Measurements from ENCODE around the gene AZIN2.
A peak's percentile ranks its signal among the peaks of the same experiment; 100 is the strongest.
"Not testable (repeated sequence)": the region's sequence is repeated elsewhere in the genome, so short reads cannot be mapped to it uniquely, and the experiment has no call there.

Gene AZIN2

DNA sequence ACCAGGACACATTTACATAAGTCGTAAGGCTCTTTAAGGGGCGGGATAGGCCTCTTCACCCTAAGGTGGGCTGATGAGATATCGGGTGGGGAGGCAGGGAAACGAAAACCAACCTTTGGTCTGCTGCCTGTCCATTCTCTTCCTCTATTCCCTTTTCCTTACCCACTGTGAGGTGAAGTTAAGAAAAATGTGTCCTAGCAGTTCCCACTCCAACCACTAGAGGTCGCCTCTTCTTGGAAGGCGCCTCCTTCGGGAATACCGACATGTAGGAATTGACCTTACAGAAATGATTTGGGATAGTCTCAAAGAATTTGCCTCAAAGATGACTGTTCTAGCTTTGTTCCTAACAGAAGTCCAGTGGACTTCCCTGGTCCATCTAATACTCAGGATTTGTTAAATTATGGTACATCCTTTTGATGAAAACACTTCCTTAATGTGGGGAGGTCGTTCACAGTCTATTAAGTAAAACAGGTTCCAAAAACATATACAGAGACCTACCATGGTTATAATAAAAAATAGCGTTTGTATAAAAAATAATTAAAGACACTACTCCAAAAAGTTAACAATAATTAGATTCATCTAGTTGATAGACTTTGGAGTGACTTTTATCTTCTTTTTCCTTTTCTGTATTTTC, 14.1 kb downstream of the AZIN2 start:
- DNase-seq (ENCODE audit: low spot score) = peak; percentile 9

DNA sequence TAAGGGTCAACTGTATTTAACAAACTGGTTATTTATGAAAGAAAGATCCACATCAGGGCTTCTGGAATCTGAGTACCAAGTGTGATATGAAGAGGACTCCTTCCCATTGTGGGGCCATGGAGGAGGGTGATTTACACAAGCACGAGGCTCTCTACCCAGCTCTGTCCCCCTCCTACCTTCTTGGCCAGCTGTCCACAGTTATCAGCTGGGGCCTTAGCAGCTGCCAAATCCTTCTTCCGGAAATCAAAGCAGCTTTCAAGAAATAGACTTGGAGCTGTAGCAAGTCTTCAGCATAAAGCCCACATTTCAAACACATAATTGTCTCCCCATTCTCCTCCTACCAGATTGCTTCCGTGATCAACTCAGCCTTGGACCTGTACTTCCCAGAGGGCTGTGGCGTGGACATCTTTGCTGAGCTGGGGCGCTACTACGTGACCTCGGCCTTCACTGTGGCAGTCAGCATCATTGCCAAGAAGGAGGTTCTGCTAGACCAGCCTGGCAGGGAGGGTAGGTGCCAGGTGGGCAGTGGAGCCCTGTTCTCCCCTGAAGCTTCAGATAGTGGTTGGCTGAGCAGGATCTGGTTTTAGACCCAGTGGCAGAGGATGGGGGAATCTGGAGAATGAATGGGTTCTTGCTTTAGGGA, 15.5 kb downstream of the AZIN2 start:
- DNase-seq (ENCODE audit: low spot score) = no peak

DNA sequence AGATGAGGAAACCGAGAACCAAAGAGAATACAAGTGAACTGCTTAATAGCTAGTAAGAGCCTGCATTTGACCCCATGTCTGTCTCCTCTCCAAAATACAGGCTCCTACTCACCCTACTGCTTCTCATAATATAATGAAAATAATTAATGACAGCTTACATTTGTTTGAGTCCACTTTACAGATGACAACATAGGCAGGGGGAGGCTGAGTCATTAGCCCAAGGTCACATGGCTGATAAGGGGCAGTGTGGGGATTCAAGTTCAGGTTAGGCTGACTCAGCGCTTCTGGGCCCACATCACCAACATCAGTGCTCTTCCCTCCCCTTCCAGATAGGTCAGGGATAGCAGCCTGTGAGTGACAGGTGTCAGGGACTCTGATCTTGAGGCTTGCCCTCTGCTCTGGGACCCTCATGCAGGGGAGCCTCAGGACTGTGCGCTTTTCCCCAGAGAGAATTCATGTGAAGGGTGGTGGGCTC, 16.2 kb downstream of the AZIN2 start:
- no peak for DNase-seq (ENCODE audit: low spot score)

GRCh38 chr1:33097762-33098161, 16.8 kb downstream of the AZIN2 start:
- DNase-seq (ENCODE audit: low spot score) = no peak

DNA sequence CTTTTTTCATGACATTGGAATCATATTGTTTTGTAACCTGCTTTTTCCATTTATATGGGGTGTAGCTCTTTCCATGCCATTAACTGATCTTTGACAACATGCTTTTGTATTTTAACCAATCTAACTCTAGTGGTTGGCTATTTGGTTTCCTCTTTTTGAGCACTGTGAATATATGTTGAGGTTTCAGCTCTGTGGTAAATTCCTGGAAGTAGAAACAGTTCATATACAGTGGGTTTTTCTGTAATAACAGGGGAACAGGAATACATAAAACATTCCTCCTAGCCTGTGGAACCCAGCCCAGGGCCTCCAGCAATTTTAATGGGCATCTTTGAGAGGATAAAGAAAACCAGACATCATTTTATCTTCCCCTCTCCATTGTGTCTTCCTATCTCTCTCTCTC, 17.4 kb downstream of the AZIN2 start:
- peak; percentile 28 for DNase-seq (ENCODE audit: low spot score)

DNA sequence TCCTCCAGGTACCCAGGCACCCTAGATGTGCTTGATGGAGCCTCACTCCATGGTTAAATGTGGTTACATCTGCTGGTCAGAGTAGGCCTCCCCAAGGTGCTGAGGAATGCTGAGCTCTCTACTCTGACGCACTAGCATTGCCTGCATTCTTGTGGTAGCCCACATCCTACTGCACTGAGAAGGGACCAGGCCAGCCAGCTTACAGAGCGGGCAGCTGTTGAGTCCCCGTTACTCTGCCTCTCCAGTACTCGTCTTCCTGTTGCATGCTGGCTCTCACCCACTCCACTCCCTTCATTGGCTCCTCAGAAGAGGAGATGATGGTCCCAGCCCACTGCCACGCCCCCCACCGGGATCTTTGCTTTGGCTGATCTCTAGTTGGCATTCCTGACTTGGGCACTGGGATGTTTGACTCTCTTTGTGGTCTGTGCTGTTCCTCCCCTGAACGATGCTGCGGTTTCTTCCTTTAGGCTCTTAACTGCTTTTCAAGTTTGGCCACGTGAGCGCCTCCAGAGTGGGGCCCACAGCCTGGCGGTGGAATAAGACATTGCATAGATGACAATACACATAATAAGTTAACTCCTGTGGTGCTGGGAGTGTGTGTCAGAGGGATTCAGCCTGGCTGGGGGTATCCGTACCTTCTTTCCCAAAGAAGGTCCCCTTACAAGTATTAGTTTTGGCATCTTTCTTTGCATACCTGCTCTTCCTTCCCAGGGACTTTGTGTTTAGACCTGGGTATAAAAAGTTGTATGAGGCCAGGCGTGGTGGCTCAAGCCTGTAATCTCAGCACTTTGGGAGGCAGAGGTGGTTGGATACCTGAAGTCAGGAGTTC, 18.6 kb downstream of the AZIN2 start:
- peak; percentile 85 for DNase-seq (ENCODE audit: low spot score)

DNA sequence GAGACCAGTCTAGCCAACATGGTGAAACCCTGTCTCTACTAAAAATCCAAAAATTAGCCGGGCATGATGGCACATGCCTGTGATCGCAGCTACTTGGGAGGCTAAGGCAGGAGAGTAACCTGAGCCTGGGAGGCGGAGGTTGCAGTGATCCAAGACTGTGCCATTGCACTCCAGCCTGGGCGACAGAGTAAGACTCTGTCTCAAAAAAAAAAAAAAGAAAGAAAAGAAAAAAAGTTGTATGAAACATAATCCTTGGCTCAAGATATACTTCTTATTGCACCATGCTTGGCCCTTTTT, 19.1 kb downstream of the AZIN2 start:
- DNase-seq (ENCODE audit: low spot score) = not testable (repeated sequence)

DNA sequence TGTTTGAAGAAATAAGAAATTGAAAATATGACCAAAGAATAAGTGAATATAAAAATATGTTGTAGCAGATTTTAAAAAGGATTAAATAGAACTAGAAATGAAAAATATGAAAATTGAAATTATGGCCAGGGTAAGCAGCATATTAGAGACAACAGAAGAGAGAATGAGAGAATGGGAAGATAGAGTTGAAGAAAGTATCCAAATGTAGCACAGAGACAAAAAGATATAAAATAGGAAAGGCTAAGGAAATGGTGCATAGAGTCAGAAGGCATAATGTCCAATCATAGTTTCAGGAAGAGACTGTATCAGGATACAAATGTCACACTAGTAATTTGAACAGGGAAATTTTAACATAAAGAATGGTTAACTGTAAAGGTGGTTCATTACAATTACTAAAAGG, 29.5 kb downstream of the AZIN2 start:
- no peak for DNase-seq (ENCODE audit: low spot score)

DNA sequence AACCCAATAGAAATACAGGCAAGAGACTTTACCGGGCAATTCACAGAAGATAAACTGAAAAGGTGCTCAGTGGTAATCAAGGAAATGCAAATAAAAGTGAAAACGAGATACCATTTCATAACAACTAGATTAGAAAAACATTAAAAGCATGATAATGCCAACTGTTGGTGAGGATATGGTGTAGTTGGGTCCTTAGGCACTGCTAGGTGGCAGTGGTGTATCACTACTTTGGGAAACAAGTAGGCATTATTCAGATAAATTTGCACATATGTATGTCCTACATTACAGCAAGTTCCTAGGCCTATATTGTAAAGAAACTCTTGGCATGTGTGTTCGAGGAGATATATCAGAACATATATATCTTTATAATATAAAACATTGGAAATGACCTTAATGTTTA, 31.0 kb downstream of the AZIN2 start:
- DNase-seq (ENCODE audit: low spot score) = no peak

GRCh38 chr1:33117440-33118085, 36.6 kb downstream of the AZIN2 start:
- DNase-seq (ENCODE audit: low spot score) = no peak

- DNase-seq (ENCODE audit: low spot score) = no peak
These were observed 37.3 kb downstream of the AZIN2 start for GRCh38 chr1:33118274-33118673.

DNA sequence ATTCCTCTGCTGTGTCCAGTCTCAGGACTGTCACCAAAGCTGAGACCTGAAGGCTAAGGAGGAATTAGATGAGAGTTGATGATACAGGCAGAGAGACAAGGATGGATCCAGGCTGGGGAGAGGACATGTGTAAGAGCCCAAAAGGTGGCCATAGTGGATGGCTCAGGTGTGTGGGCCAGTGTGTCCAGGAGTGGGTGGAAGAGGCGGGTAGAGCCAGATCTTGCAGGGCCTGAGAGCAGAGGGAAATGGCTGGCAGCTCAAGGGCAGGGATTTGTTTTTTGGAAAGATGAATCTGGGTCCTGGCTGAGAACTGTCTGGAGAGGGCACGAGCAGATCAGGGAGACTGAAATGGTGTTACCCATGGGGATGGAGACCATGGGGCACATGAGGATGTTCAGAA, 38.1 kb downstream of the AZIN2 start:
- no peak for DNase-seq (ENCODE audit: low spot score)

GRCh38 chr1:33119532-33120217, 38.7 kb downstream of the AZIN2 start:
- no peak for DNase-seq (ENCODE audit: low spot score)

GRCh38 chr1:33120436-33121231, 39.7 kb downstream of the AZIN2 start:
- no peak for DNase-seq (ENCODE audit: low spot score)

GRCh38 chr1:33121728-33122127, 40.8 kb downstream of the AZIN2 start:
- DNase-seq (ENCODE audit: low spot score) = no peak

GRCh38 chr1:33122483-33123178, 41.7 kb downstream of the AZIN2 start:
- DNase-seq (ENCODE audit: low spot score) = no peak

GRCh38 chr1:33123266-33123665, 42.3 kb downstream of the AZIN2 start:
- DNase-seq (ENCODE audit: low spot score) = no peak

DNA sequence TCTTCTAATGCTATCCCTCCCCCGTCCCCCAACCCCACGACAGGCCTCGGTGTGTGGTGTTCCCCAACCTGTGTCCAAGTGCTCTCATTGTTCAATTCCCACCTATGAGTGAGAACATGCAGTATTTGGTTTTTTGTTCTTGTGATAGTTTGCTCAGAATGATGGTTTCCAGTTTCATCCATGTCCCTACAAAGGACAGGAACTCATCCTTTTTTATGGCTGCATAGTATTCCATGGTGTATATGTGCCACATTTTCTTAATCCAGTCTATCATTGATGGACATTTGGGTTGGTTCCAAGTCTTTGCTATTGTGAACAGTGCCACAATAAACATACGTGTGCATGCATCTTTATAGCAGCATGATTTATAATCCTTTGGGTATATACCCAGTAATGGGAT, 43.7 kb downstream of the AZIN2 start:
- not testable (repeated sequence) for DNase-seq (ENCODE audit: low spot score)

- no peak for DNase-seq (ENCODE audit: low spot score)
These were observed 45.6 kb downstream of the AZIN2 start for GRCh38 chr1:33126411-33127000.
